ENCODE results near the gene CCDC192.

CCDC192 gene

DNA sequence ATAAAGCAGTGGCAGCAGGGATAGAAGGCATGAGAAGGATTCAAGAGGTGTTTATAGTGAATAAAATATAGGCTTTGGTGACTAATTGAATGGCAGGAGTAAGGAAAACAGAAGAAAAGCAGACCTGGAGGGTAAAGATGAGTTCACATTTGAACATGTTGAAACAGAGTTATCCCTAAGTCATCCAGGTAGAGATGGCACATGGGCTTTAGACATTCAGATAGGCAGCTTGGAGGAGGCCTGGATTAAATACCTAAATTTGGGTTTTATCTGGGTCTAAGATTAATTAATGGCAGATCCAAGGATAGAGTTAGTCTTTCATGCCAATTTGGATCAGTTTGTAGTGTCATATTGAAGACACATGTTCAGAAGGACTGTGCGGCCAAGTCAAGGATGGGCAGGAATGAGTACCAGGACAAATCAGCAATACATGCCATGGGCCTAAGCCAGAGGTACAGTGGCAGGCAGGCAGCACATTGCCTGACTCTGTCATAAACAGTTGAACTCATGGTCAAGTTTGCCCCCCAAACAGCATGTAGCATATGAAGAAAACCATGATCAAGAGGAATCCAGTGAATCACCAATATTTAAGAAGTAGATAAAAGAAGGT, 264.9 kb downstream of the CCDC192 start:
- H3K9me3 ChIP-seq (ENCODE audit: control insufficient read depth, insufficient read depth, low read length): no peaks in the 10 kb centered on the region
- no peaks in the 10 kb centered on the region for H3K79me2 ChIP-seq (ENCODE audit: control insufficient read depth, low read length)
- H3K4me1 ChIP-seq (ENCODE audit: control insufficient read depth, low read length): no peaks in the 10 kb centered on the region
- no peak for TF ChIP-seq EZH2phosphoT487 (IDR thresholded peaks at IDR 0.05; ENCODE audit: borderline replicate concordance, low read length)
- TF ChIP-seq CTCF (IDR thresholded peaks at IDR 0.05; ENCODE audit: low read depth, low read length, poor library complexity, severe bottlenecking): no peak
- H3K4me2 ChIP-seq (ENCODE audit: low read length): no peak overlapping the region
- no peaks in the 10 kb centered on the region for H3K9me2 ChIP-seq (replicated peaks; ENCODE audit: control insufficient read depth, low read length)
- H3K27ac ChIP-seq (ENCODE audit: low read depth, low read length): no peak overlapping the region
- no peaks in the 10 kb centered on the region for H3F3A ChIP-seq (ENCODE audit: control insufficient read depth, insufficient read depth)
- no peaks in the 10 kb centered on the region; the same call in 1 of the 2 replicates for H3K36me3 ChIP-seq (ENCODE audit: control insufficient read depth, low read length)
- H3K27me3 ChIP-seq (ENCODE audit: control insufficient read depth, low read length): no peaks in the 10 kb centered on the region
- H4K20me1 ChIP-seq (ENCODE audit: control insufficient read depth, insufficient read depth, low read depth, low read length): no peaks in the 10 kb centered on the region
- H3K4me3 ChIP-seq (ENCODE audit: low read length): no peak overlapping the region

- H3K9me2 ChIP-seq (replicated peaks; ENCODE audit: control insufficient read depth, low read length): no peaks in the 10 kb centered on the region
- no peak overlapping the region for H3K27ac ChIP-seq (ENCODE audit: low read depth, low read length)
- H3K4me1 ChIP-seq (ENCODE audit: control insufficient read depth, low read length): no peaks in the 10 kb centered on the region
- no peak overlapping the region for H3K4me2 ChIP-seq (ENCODE audit: low read length)
- no peaks in the 10 kb centered on the region for H3K79me2 ChIP-seq (ENCODE audit: control insufficient read depth, low read length)
- H3K9me3 ChIP-seq (ENCODE audit: control insufficient read depth, insufficient read depth, low read length): no peaks in the 10 kb centered on the region
- TF ChIP-seq EZH2phosphoT487 (IDR thresholded peaks at IDR 0.05; ENCODE audit: borderline replicate concordance, low read length): no peak
- TF ChIP-seq CTCF (IDR thresholded peaks at IDR 0.05; ENCODE audit: low read depth, low read length, poor library complexity, severe bottlenecking): no peak
- no peaks in the 10 kb centered on the region; the same call in 1 of the 2 replicates for H3K36me3 ChIP-seq (ENCODE audit: control insufficient read depth, low read length)
- H3F3A ChIP-seq (ENCODE audit: control insufficient read depth, insufficient read depth): no peaks in the 10 kb centered on the region
- no peaks in the 10 kb centered on the region for H4K20me1 ChIP-seq (ENCODE audit: control insufficient read depth, insufficient read depth, low read depth, low read length)
- no peaks in the 10 kb centered on the region for H3K27me3 ChIP-seq (ENCODE audit: control insufficient read depth, low read length)
- no peak overlapping the region for H3K4me3 ChIP-seq (ENCODE audit: low read length)
Measured at GRCh38 chr5:127969002-127969401, 265.8 kb downstream of the CCDC192 start.

GRCh38 chr5:127969651-127970050, 266.5 kb downstream of the CCDC192 start:
- Histone ChIP-seq H3K9me2 (replicated peaks; ENCODE audit: control insufficient read depth, low read length) (no peaks in the 10 kb centered on the region), H3K4me3 (ENCODE audit: low read length) (no peak overlapping the region), H4K20me1 (ENCODE audit: control insufficient read depth, insufficient read depth, low read depth, low read length) (no peaks in the 10 kb centered on the region), H3K9me3 (ENCODE audit: control insufficient read depth, insufficient read depth, low read length) (no peaks in the 10 kb centered on the region), H3K4me1 (ENCODE audit: control insufficient read depth, low read length) (no peaks in the 10 kb centered on the region), H3K36me3 (ENCODE audit: control insufficient read depth, low read length) (no peaks in the 10 kb centered on the region; the same call in 1 of the 2 replicates), H3F3A (ENCODE audit: control insufficient read depth, insufficient read depth) (no peaks in the 10 kb centered on the region), H3K27me3 (ENCODE audit: control insufficient read depth, low read length) (no peaks in the 10 kb centered on the region), H3K27ac (ENCODE audit: low read depth, low read length) (no peak overlapping the region), H3K4me2 (ENCODE audit: low read length) (no peak overlapping the region), H3K79me2 (ENCODE audit: control insufficient read depth, low read length) (no peaks in the 10 kb centered on the region)
- no peak for TF ChIP-seq EZH2phosphoT487 (IDR thresholded peaks at IDR 0.05; ENCODE audit: borderline replicate concordance, low read length)
- TF ChIP-seq CTCF (IDR thresholded peaks at IDR 0.05; ENCODE audit: low read depth, low read length, poor library complexity, severe bottlenecking): no peak
